GM23248 (cell line): ENCODE results near the gene C9orf72. TPM values are rescaled to one million over a fixed set of nuclear protein-coding genes. Genes with fewer than 3 reads are reported as not detected.

ENCODE experiments used
- DNase-seq: peaks from one replicate; pipeline ENCODE4 v3.0.0-alpha.2; 2015
- H2AFZ ChIP-seq: fragments of 200-600 bp; sonication (generic); 2 replicates; pipeline ENCODE4 v1.6.1; 2016; ENCODE audit warnings: antibody characterized with exemption
- H3F3A ChIP-seq: fragments of 200-600 bp; sonication (generic); 2 replicates; pipeline ENCODE4 v1.6.1; 2016; ENCODE audit warnings: mild to moderate bottlenecking, antibody characterized with exemption, mixed run types; ENCODE audit not compliant: insufficient read depth
- H3K27ac ChIP-seq: fragments of 200-600 bp; sonication (generic); 2 replicates; pipeline ENCODE4 v1.5.1; 2016; ENCODE audit warnings: mild to moderate bottlenecking
- H3K27me3 ChIP-seq: fragments of 200-600 bp; sonication (generic); replicated peaks from 2 replicates; pipeline ENCODE4 v1.6.1; 2016; ENCODE audit warnings: mild to moderate bottlenecking; ENCODE audit not compliant: insufficient read depth
- H3K36me3 ChIP-seq: fragments of 200-600 bp; sonication (generic); 2 replicates; pipeline ENCODE4 v1.6.1; 2016; ENCODE audit warnings: low read depth, mild to moderate bottlenecking
- H3K4me1 ChIP-seq: fragments of 200-600 bp; sonication (generic); 2 replicates; pipeline ENCODE4 v1.6.1; 2016; ENCODE audit warnings: mild to moderate bottlenecking; ENCODE audit not compliant: insufficient read depth
- H3K4me2 ChIP-seq: fragments of 200-600 bp; sonication (generic); one replicate; pipeline ENCODE4 v1.6.1; 2016; ENCODE audit warnings: mild to moderate bottlenecking; ENCODE audit not compliant: unreplicated experiment
- H3K4me3 ChIP-seq: fragments of 200-600 bp; sonication (generic); 2 replicates; pipeline ENCODE4 v1.5.1; 2016; ENCODE audit warnings: mild to moderate bottlenecking
- H3K79me2 ChIP-seq: fragments of 200-600 bp; sonication (generic); 2 replicates; pipeline ENCODE4 v1.6.1; 2016; ENCODE audit warnings: mild to moderate bottlenecking; ENCODE audit not compliant: insufficient read depth
- H3K9ac ChIP-seq: fragments of 200-600 bp; sonication (generic); 2 replicates; pipeline ENCODE4 v1.6.1; 2016; ENCODE audit warnings: mild to moderate bottlenecking
- H3K9me2 ChIP-seq: fragments of 200-600 bp; sonication (generic); 2 replicates; pipeline ENCODE4 v1.6.1; 2016; ENCODE audit warnings: mixed run types, mild to moderate bottlenecking, moderate library complexity; ENCODE audit not compliant: insufficient read depth
- H3K9me3 ChIP-seq: fragments of 200-600 bp; sonication (generic); one replicate; pipeline ENCODE4 v1.6.1; 2017; ENCODE audit warnings: low read depth
- H4K20me1 ChIP-seq: fragments of 200-600 bp; sonication (generic); 2 replicates; pipeline ENCODE4 v1.6.0; 2016; ENCODE audit not compliant: insufficient read depth
- EZH2 ChIP-seq: fragments of 200-600 bp; sonication (generic); IDR thresholded peaks from 2 replicates; pipeline ENCODE4 v1.6.1; 2018; ENCODE audit warnings: antibody characterized with exemption, mild to moderate bottlenecking; ENCODE audit not compliant: insufficient read depth, poor library complexity, severe bottlenecking
- EZH2phosphoT487 ChIP-seq: fragments of 200-600 bp; sonication (generic); IDR thresholded peaks from 2 replicates; pipeline ENCODE4 v1.6.1; 2018; ENCODE audit warnings: antibody characterized with exemption, moderate library complexity, mild to moderate bottlenecking, low read depth; ENCODE audit not compliant: insufficient read depth
- WGBS, 2 experiments: methylation state at CpG; one replicate each; pipeline ENCODE4 v1.1.6; 2015 to 2017; ENCODE audit warnings: low lambda C conversion rate in 2 of 2, low coverage in 1 of 2; ENCODE audit errors: missing lambda C conversion rate in 2 of 2; 5-methylcytosine and 5-hydroxymethylcytosine counted together
- in situ Hi-C: fragments of 300-500 bp; cut with MboI; formaldehyde crosslinking; loops from 2 replicates; pipeline ENCODE4 v1.15.0; 2020
- polyA plus RNA-seq: library from polyadenylated mRNA; unstranded; fragments of >200 nt; fragmentation: Nextera tagmentation; extraction: Ambion mirVana; gene quantifications from 2 replicates; pipeline ENCODE4 v1.2.1, GENCODE V29; 2016
- total RNA-seq: library from RNA; depleted of rRNA; stranded (reverse); fragments of >200 nt; shearing (Covaris generic); gene quantifications from 2 replicates; pipeline ENCODE4 v1.2.3, GENCODE V29; 2014

The C9orf72 gene
- total and polyA plus RNA-seq, 2 experiments from 2014 or later = 3.3 to 4.0 TPM

DNA sequence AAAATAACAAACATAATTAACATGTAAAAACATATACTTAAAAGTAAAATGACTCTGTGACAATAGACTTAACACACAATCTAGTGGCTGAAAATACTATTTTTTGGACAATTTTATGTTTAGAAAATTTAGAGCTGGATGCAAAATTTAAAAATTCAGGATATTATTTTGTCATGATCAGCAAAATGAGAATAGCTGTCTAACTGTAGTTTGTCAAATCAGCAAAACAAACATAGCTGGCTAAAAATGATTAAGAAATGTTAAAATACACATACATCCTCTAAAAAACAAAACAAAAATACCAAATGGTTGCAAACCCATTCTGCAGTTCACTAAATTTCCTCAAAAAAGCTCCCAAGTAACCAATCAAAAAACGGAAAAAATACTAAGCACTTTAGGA is 18.6 kb downstream of the C9orf72 start:
- no peak for TF ChIP-seq EZH2
- no peak for TF ChIP-seq EZH2phosphoT487
- Histone ChIP-seq H3K9me2 (no peaks in the 10 kb centered on the region), H3K4me1 (peaks cover under 1% of the 10 kb centered on the region; the same call in 1 of the 2 replicates), H3F3A (no peaks in the 10 kb centered on the region), H3K36me3 (no peaks in the 10 kb centered on the region), H3K4me2 (no peak overlapping the region), H3K27ac (no peak overlapping the region), H3K79me2 (no peaks in the 10 kb centered on the region), H3K4me3 (no peak overlapping the region), H2AFZ (no peak overlapping the region), H3K9me3 (no peaks in the 10 kb centered on the region), H3K9ac (no peak overlapping the region), H3K27me3 (no peaks in the 10 kb centered on the region), H4K20me1 (no peaks in the 10 kb centered on the region)
- no peak for DNase-seq
- in situ Hi-C loops = no loop called here
- WGBS, 2 experiments = 96 to 100% methylated on average over 1 of the region's 1 CpG

DNA sequence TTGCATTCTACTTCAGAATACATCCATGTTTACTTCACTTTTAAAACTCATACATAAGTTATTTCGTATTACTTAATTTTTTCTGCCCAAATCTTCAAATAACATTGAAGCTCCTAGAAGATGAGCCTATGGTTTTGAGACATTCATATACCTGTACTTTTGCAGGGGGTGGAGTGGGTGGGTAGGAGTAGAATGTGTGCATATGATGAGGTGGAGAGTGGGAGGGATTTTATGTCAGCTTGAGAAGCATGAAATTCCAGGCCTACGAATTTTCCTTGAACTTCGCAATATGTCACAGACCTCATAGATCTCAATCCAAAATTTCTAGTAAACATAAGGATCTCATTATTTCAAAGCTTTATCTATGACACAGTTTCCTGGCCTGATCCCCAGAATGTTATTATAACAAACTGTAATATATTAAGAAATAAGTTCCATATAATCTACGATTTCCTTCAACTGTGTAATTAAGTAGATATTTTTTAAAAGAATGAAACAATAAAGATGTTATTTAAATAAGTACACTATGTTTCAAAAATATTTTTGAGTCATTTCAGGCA is 24.0 kb downstream of the C9orf72 start:
- TF ChIP-seq EZH2phosphoT487 (no peak), EZH2 (no peak)
- DNase-seq = peak; percentile 63
- Histone ChIP-seq H3K9ac (no peak overlapping the region), H3K27ac (no peak overlapping the region), H2AFZ (no peak overlapping the region), H3F3A (no peaks in the 10 kb centered on the region), H3K36me3 (no peaks in the 10 kb centered on the region), H3K9me2 (no peaks in the 10 kb centered on the region), H3K79me2 (no peaks in the 10 kb centered on the region), H3K4me1 (peaks cover 7% of the 10 kb centered on the region; the same call in 1 of the 2 replicates), H3K4me3 (no peak overlapping the region), H3K27me3 (no peaks in the 10 kb centered on the region), H4K20me1 (no peaks in the 10 kb centered on the region), H3K9me3 (no peaks in the 10 kb centered on the region), H3K4me2 (no peak overlapping the region)
- in situ Hi-C loops = loop anchor here (5.0 to 25.0 kb wide), 2 partner anchors 217 to 512 kb away; no protein-coding TSS in a partner anchor
- 36 to 43% methylated on average over 4 of the region's 4 CpGs for WGBS, 2 experiments

DNA sequence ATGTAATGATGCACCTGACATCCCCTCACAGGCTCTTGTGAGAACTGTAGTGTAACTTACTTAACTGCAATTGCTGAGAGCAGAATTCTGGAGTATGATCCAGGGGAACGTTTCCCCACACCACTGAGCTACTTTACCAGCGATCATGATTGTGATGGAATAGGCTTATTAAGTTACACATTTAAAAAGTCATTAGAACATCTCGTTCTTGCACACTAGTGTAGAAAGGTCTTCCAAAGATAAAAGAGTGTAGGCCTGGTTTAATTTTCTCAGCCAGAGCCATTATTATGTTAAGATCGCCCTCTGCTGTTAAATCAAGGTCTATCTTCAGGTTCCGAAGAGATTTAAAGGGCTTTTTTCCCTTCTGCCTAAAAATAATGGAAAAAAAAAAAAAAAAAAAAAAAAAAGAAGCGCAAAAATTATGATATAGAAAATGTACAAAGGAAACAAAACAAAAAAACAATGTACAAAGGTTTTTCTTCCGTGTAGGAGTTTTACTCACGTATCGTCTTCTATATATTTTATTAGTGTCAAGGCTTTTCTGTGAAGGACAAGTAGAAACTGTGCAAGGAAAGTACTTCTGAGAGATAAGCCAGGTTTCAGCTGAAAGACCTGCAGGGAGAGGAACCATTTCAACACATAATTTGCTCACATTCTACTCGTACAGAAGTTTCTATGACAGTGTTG is 25.1 kb downstream of the C9orf72 start:
- Histone ChIP-seq H3K9me2 (no peaks in the 10 kb centered on the region), H3K4me3 (no peak overlapping the region), H3K36me3 (no peaks in the 10 kb centered on the region), H4K20me1 (no peaks in the 10 kb centered on the region), H3K9ac (no peak overlapping the region), H2AFZ (no peak overlapping the region), H3K27ac (no peak overlapping the region), H3K79me2 (no peaks in the 10 kb centered on the region), H3K27me3 (no peaks in the 10 kb centered on the region), H3F3A (no peaks in the 10 kb centered on the region), H3K4me2 (no peak overlapping the region), H3K9me3 (no peaks in the 10 kb centered on the region), H3K4me1 (peaks cover 7% of the 10 kb centered on the region; the same call in 1 of the 2 replicates)
- TF ChIP-seq EZH2phosphoT487 = no peak
- DNase-seq = peak; percentile 72
- in situ Hi-C loops = loop anchor here (5.0 to 25.0 kb wide), 2 partner anchors 216 to 511 kb away; no protein-coding TSS in a partner anchor
- 26 to 32% methylated on average over 10 of the region's 10 CpGs for WGBS, 2 experiments

DNA sequence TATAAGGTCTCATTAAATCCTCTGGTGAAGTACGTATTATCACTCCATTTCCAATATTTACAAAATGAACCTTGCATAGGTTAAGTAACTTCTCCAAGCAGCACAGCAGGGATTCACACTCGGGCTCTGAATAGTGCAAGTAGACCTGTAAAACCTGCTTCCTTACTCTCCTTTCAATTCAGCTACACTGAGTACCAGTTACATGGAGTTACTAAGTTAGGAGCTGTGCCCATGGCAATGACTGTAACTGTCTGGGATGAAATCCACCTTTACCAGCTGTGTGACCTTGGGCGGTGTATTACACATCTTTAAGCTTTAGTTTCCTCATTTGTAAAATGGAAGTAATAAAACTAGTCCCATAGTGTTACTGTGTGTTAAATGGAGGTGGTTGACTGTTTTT is 27.8 kb downstream of the C9orf72 start:
- Histone ChIP-seq H3K27me3 (no peaks in the 10 kb centered on the region), H3K36me3 (no peaks in the 10 kb centered on the region), H3K9me3 (no peaks in the 10 kb centered on the region), H3K4me3 (no peak overlapping the region), H2AFZ (no peak overlapping the region), H3F3A (peaks cover 7% of the 10 kb centered on the region), H3K9me2 (no peaks in the 10 kb centered on the region), H4K20me1 (no peaks in the 10 kb centered on the region), H3K4me1 (peaks cover 16% of the 10 kb centered on the region), H3K79me2 (no peaks in the 10 kb centered on the region), H3K27ac (no peak overlapping the region), H3K4me2 (no peak overlapping the region), H3K9ac (no peak overlapping the region)
- DNase-seq = no peak
- 84 to 86% methylated on average over 3 of the region's 3 CpGs for WGBS, 2 experiments
- in situ Hi-C loops = loop anchor here (5.0 to 25.0 kb wide), 2 partner anchors 213 to 508 kb away; no protein-coding TSS in a partner anchor
- TF ChIP-seq EZH2phosphoT487 (no peak), EZH2 (no peak)
